ENCODE results near the gene TSPO. TPM values are rescaled to one million over a fixed set of nuclear protein-coding genes. Genes with fewer than 3 reads are reported as not detected.

Gene TSPO
- total RNA-seq, 2 experiments from 2014 or later = 112 to 121 TPM

- H3K36me3 Mint-ChIP-seq (ENCODE audit: low read depth) = no peaks in the 10 kb centered on the region
- H3K4me3 Mint-ChIP-seq = no peak overlapping the region
- intact Hi-C loops (cut with micrococcal nuclease) = no loop called here
- no peaks in the 10 kb centered on the region for H3K9me3 Mint-ChIP-seq
- peaks cover 8% of the 10 kb centered on the region for H3K4me1 Mint-ChIP-seq (ENCODE audit: low read depth)
- no peak for DNase-seq
- H3K27me3 Mint-ChIP-seq (ENCODE audit: low read depth) = no peaks in the 10 kb centered on the region
- CTCF ChIA-PET = interaction anchor here (0.7 kb wide), 1 partner anchor 65 kb away, joined by 3 read pairs; no protein-coding TSS in a partner anchor
- no peak overlapping the region for H3K27ac Mint-ChIP-seq
These were observed 52.2 kb downstream of the TSPO start for GRCh38 chr22:43203471-43203981.

GRCh38 chr22:43205261-43205691, 53.9 kb downstream of the TSPO start:
- CTCF ChIA-PET = no interaction called here
- DNase-seq = no peak
- Mint-ChIP-seq H3K27ac (no peak overlapping the region), H3K27me3 (ENCODE audit: low read depth) (no peaks in the 10 kb centered on the region), H3K9me3 (no peaks in the 10 kb centered on the region), H3K4me1 (ENCODE audit: low read depth) (peaks cover 8% of the 10 kb centered on the region), H3K36me3 (ENCODE audit: low read depth) (no peaks in the 10 kb centered on the region), H3K4me3 (no peak overlapping the region)
- intact Hi-C loops (cut with micrococcal nuclease) = no loop called here

GRCh38 chr22:43205748-43206508, 54.6 kb downstream of the TSPO start:
- CTCF ChIA-PET = no interaction called here
- intact Hi-C loops (cut with micrococcal nuclease) = no loop called here
- no peak overlapping the region for H3K4me3 Mint-ChIP-seq
- peaks cover 8% of the 10 kb centered on the region for H3K4me1 Mint-ChIP-seq (ENCODE audit: low read depth)
- no peak overlapping the region for H3K27ac Mint-ChIP-seq
- no peaks in the 10 kb centered on the region for H3K9me3 Mint-ChIP-seq
- H3K36me3 Mint-ChIP-seq (ENCODE audit: low read depth) = no peaks in the 10 kb centered on the region
- H3K27me3 Mint-ChIP-seq (ENCODE audit: low read depth) = no peaks in the 10 kb centered on the region
- no peak for DNase-seq

GRCh38 chr22:43206509-43207161, 55.3 kb downstream of the TSPO start:
- H3K4me3 Mint-ChIP-seq = no peak overlapping the region
- H3K27me3 Mint-ChIP-seq (ENCODE audit: low read depth) = no peaks in the 10 kb centered on the region
- no peak for DNase-seq
- H3K9me3 Mint-ChIP-seq = no peaks in the 10 kb centered on the region
- intact Hi-C loops (cut with micrococcal nuclease) = no loop called here
- CTCF ChIA-PET = no interaction called here
- H3K27ac Mint-ChIP-seq = no peak overlapping the region
- peaks cover 8% of the 10 kb centered on the region for H3K4me1 Mint-ChIP-seq (ENCODE audit: low read depth)
- H3K36me3 Mint-ChIP-seq (ENCODE audit: low read depth) = no peaks in the 10 kb centered on the region

GRCh38 chr22:43207386-43207785, 56.0 kb downstream of the TSPO start:
- H3K27ac Mint-ChIP-seq = no peak overlapping the region
- peaks cover 8% of the 10 kb centered on the region for H3K4me1 Mint-ChIP-seq (ENCODE audit: low read depth)
- intact Hi-C loops (cut with micrococcal nuclease) = no loop called here
- DNase-seq = no peak
- CTCF ChIA-PET = no interaction called here
- H3K4me3 Mint-ChIP-seq = no peak overlapping the region
- H3K27me3 Mint-ChIP-seq (ENCODE audit: low read depth) = no peaks in the 10 kb centered on the region
- H3K36me3 Mint-ChIP-seq (ENCODE audit: low read depth) = no peaks in the 10 kb centered on the region
- H3K9me3 Mint-ChIP-seq = no peaks in the 10 kb centered on the region

GRCh38 chr22:43207849-43208702, 56.7 kb downstream of the TSPO start:
- CTCF ChIA-PET = no interaction called here
- Mint-ChIP-seq H3K27me3 (ENCODE audit: low read depth) (no peaks in the 10 kb centered on the region), H3K9me3 (no peaks in the 10 kb centered on the region), H3K4me3 (no peak overlapping the region), H3K4me1 (ENCODE audit: low read depth) (peaks cover 8% of the 10 kb centered on the region), H3K27ac (no peak overlapping the region), H3K36me3 (ENCODE audit: low read depth) (no peaks in the 10 kb centered on the region)
- no peak for DNase-seq
- intact Hi-C loops (cut with micrococcal nuclease) = no loop called here

- Mint-ChIP-seq H3K4me3 (no peak overlapping the region), H3K27me3 (ENCODE audit: low read depth) (no peaks in the 10 kb centered on the region), H3K36me3 (ENCODE audit: low read depth) (no peaks in the 10 kb centered on the region), H3K9me3 (no peaks in the 10 kb centered on the region), H3K4me1 (ENCODE audit: low read depth) (peaks cover 8% of the 10 kb centered on the region), H3K27ac (no peak overlapping the region)
- intact Hi-C loops (cut with micrococcal nuclease) = no loop called here
- CTCF ChIA-PET = no interaction called here
- no peak for DNase-seq
These were observed 57.6 kb downstream of the TSPO start for GRCh38 chr22:43208703-43209522.

GRCh38 chr22:43209523-43209890, 58.1 kb downstream of the TSPO start:
- H3K27ac Mint-ChIP-seq = no peak overlapping the region
- H3K9me3 Mint-ChIP-seq = no peaks in the 10 kb centered on the region
- H3K27me3 Mint-ChIP-seq (ENCODE audit: low read depth) = no peaks in the 10 kb centered on the region
- intact Hi-C loops (cut with micrococcal nuclease) = no loop called here
- H3K36me3 Mint-ChIP-seq (ENCODE audit: low read depth) = no peaks in the 10 kb centered on the region
- DNase-seq = no peak
- no peak overlapping the region for H3K4me3 Mint-ChIP-seq
- peaks cover 8% of the 10 kb centered on the region for H3K4me1 Mint-ChIP-seq (ENCODE audit: low read depth)
- CTCF ChIA-PET = interaction anchor here (1.1 kb wide), 1 partner anchor 22 kb away, joined by 3 read pairs; no protein-coding TSS in a partner anchor

GRCh38 chr22:43209971-43210370, 58.6 kb downstream of the TSPO start:
- H3K27me3 Mint-ChIP-seq (ENCODE audit: low read depth) = no peaks in the 10 kb centered on the region
- H3K27ac Mint-ChIP-seq = no peak overlapping the region
- no peak overlapping the region for H3K4me3 Mint-ChIP-seq
- intact Hi-C loops (cut with micrococcal nuclease) = no loop called here
- no peaks in the 10 kb centered on the region for H3K9me3 Mint-ChIP-seq
- DNase-seq = no peak
- CTCF ChIA-PET = interaction anchor here (1.1 kb wide), 1 partner anchor 22 kb away, joined by 3 read pairs; no protein-coding TSS in a partner anchor
- peaks cover 8% of the 10 kb centered on the region for H3K4me1 Mint-ChIP-seq (ENCODE audit: low read depth)
- H3K36me3 Mint-ChIP-seq (ENCODE audit: low read depth) = no peaks in the 10 kb centered on the region

GRCh38 chr22:43210631-43211515, 59.5 kb downstream of the TSPO start:
- Mint-ChIP-seq H3K27me3 (ENCODE audit: low read depth) (no peaks in the 10 kb centered on the region), H3K36me3 (ENCODE audit: low read depth) (no peaks in the 10 kb centered on the region), H3K27ac (no peak overlapping the region), H3K4me3 (no peak overlapping the region), H3K9me3 (no peaks in the 10 kb centered on the region), H3K4me1 (ENCODE audit: low read depth) (peaks cover 8% of the 10 kb centered on the region)
- intact Hi-C loops (cut with micrococcal nuclease) = no loop called here
- CTCF ChIA-PET = interaction anchor here (1.1 kb wide), 1 partner anchor 21 kb away, joined by 3 read pairs; no protein-coding TSS in a partner anchor
- no peak for DNase-seq

GRCh38 chr22:43211941-43212433, 60.6 kb downstream of the TSPO start:
- no peaks in the 10 kb centered on the region for H3K27me3 Mint-ChIP-seq (ENCODE audit: low read depth)
- no peaks in the 10 kb centered on the region for H3K36me3 Mint-ChIP-seq (ENCODE audit: low read depth)
- DNase-seq = no peak
- no peaks in the 10 kb centered on the region for H3K9me3 Mint-ChIP-seq
- peaks cover 2% of the 10 kb centered on the region for H3K4me1 Mint-ChIP-seq (ENCODE audit: low read depth)
- intact Hi-C loops (cut with micrococcal nuclease) = no loop called here
- no peak overlapping the region for H3K27ac Mint-ChIP-seq
- CTCF ChIA-PET = no interaction called here
- no peak overlapping the region for H3K4me3 Mint-ChIP-seq

Data from activated naive CD4-positive, alpha-beta T cell treated with anti-CD3 and anti-CD28 coated beads for 36 hours (primary cell).